H1 (cell line): Measurements from ENCODE around the gene CAMK2N2. TPM values are rescaled to one million over a fixed set of nuclear protein-coding genes. Genes with fewer than 3 reads are reported as not detected.

Source experiments
- CEBPB ChIP-seq: IDR thresholded peaks from 2 replicates; pipeline ENCODE4 v1.6.1; 2012; ENCODE audit warnings: low read depth, low read length
- GTF2F1 ChIP-seq: IDR thresholded peaks from 2 replicates; pipeline ENCODE4 v1.6.1; 2012; ENCODE audit warnings: low read depth, low read length, improper control_type of control experiment, borderline replicate concordance
- KDM4A ChIP-seq: IDR thresholded peaks from one replicate; pipeline ENCODE4 v1.7.1; 2012; ENCODE audit warnings: low read depth, mild to moderate bottlenecking, moderate library complexity, low read length, inconsistent platforms; ENCODE audit not compliant: severe bottlenecking
- RAD21 ChIP-seq, 2 experiments: IDR thresholded peaks in 1 of 2; conservative IDR thresholded peaks in 1 of 2; 2 replicates each; pipeline ENCODE4 v1.6.1; 2011; ENCODE audit warnings: low read depth in 2 of 2, low read length in 2 of 2, improper control_type of control experiment in 1 of 2, inconsistent platforms in 1 of 2, mild to moderate bottlenecking in 1 of 2, moderate library complexity in 1 of 2
- SIN3A ChIP-seq, 2 experiments: IDR thresholded peaks in 1 of 2; conservative IDR thresholded peaks in 1 of 2; 2 replicates each; pipeline ENCODE4 v1.6.1; 2011 to 2012; ENCODE audit warnings: low read length in 2 of 2, improper control_type of control experiment in 1 of 2, low read depth in 1 of 2, mild to moderate bottlenecking in 1 of 2
- SIX5 ChIP-seq: IDR thresholded peaks from 2 replicates; pipeline ENCODE4 v1.6.1; 2011; ENCODE audit warnings: mild to moderate bottlenecking, low read depth, low read length
- polyA plus RNA-seq, 7 experiments: library from polyadenylated mRNA; depleted of rRNA in 3 of 7; stranded (reverse) in 5 of 7; unstranded in 2 of 7; fragments of >200 nt in 5 of 7; fragments of 200-250 nt in 2 of 7; gene quantifications; 1 replicate in 5 of 7; 2 replicates in 1 of 7; 4 replicates in 1 of 7; pipeline versions ENCODE4 v1.2.1 to v1.2.3, GENCODE V29; 2011 to 2013; ENCODE audit warnings: missing spikeins in 2 of 7, mixed read lengths in 2 of 7
- total RNA-seq: library from RNA; stranded (reverse); fragmentation: NEBNext Ultra II Directional; extraction: Animal tissue kit (Norgen Biotek cat#: 25700); gene quantifications from 2 replicates; pipeline ENCODE4 v1.2.1, GENCODE V29; 2021
- TF ChIP-seq, protein P1 (sequence below): IDR thresholded peaks from 2 replicates; pipeline ENCODE4 v1.6.1; 2012; ENCODE audit warnings: inconsistent platforms
- TF ChIP-seq, protein P2 (sequence below): IDR thresholded peaks from 2 replicates; pipeline ENCODE4 v1.6.1; 2011; ENCODE audit warnings: low read length, improper control_type of control experiment

The CAMK2N2 gene
- total and polyA plus RNA-seq, 2 of the 8 experiments (the other 6 are each of a cell fraction or from before 2014, with no cell fraction given): 4.0 to 17.7 TPM

GRCh38 chr3:184261854-184262763, 756 bp upstream of the CAMK2N2 start (continued):
- TF ChIP-seq, protein P1, sequence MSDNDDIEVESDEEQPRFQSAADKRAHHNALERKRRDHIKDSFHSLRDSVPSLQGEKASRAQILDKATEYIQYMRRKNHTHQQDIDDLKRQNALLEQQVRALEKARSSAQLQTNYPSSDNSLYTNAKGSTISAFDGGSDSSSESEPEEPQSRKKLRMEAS: peak; percentile 79
- TF ChIP-seq GTF2F1 (no peak), CEBPB (peak; percentile 81), KDM4A (peak; percentile 85), RAD21 (IDR thresholded peaks at IDR 0.05 in 1 of 2, conservative IDR thresholded peaks at IDR 0.05 in 1 of 2; ENCODE audit: low read depth in 2 of 2, low read length in 2 of 2) (no peak), SIN3A (conservative IDR thresholded peaks at IDR 0.05 in 1 of 2, IDR thresholded peaks at IDR 0.05 in 1 of 2; ENCODE audit: low read depth in 1 of 2, low read length in 2 of 2) (peak in 1 of 2 experiments; percentile 41; a peak in 1 of 4 replicates), SIX5 (no peak)
- TF ChIP-seq, protein P2, sequence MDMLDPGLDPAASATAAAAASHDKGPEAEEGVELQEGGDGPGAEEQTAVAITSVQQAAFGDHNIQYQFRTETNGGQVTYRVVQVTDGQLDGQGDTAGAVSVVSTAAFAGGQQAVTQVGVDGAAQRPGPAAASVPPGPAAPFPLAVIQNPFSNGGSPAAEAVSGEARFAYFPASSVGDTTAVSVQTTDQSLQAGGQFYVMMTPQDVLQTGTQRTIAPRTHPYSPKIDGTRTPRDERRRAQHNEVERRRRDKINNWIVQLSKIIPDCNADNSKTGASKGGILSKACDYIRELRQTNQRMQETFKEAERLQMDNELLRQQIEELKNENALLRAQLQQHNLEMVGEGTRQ: no peak
